ENCODE results near the gene SELENOF.

DNA sequence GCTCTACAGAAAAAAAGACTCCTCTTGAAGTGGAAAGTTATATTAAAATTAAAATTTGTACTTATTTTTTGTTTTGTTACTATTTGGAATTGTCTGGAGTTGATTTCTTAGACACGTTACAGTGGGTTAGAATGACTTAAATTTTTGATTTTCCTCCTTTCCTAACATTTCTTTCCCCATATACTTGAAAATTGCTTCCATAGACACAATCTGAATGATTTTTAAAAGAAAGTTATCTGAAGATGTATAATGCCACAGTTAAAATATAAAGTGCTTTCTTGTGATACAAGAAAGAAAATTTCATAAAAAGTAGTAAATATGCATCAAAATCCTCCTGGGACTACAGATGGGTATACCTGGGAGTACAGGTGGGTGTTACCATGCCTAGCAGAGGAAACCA, 2.8 kb upstream of the SELENOF start:
- TF ChIP-seq, protein P1, sequence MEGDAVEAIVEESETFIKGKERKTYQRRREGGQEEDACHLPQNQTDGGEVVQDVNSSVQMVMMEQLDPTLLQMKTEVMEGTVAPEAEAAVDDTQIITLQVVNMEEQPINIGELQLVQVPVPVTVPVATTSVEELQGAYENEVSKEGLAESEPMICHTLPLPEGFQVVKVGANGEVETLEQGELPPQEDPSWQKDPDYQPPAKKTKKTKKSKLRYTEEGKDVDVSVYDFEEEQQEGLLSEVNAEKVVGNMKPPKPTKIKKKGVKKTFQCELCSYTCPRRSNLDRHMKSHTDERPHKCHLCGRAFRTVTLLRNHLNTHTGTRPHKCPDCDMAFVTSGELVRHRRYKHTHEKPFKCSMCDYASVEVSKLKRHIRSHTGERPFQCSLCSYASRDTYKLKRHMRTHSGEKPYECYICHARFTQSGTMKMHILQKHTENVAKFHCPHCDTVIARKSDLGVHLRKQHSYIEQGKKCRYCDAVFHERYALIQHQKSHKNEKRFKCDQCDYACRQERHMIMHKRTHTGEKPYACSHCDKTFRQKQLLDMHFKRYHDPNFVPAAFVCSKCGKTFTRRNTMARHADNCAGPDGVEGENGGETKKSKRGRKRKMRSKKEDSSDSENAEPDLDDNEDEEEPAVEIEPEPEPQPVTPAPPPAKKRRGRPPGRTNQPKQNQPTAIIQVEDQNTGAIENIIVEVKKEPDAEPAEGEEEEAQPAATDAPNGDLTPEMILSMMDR (IDR thresholded peaks at IDR 0.05; ENCODE audit: low read depth, low read length) = no peak
- TF ChIP-seq EZH2phosphoT487 (IDR thresholded peaks at IDR 0.05; ENCODE audit: low read depth) = no peak
